HL-60 (cell line): ENCODE measurements around the gene FGF23.

Experiments
- DNase-seq, 2 experiments: peaks; one replicate each; pipeline ENCODE4 v3.0.0-alpha.2; 2010 to 2020; ENCODE audit warnings: low read depth in 1 of 2, low spot score in 1 of 2
- H3K27ac ChIP-seq: fragments of 250-450 bp; sonication (Bioruptor Pico); replicated peaks from 2 replicates; pipeline ENCODE4 v1.5.1; 2020; ENCODE audit warnings: mild to moderate bottlenecking, moderate library complexity
- H3K27me3 ChIP-seq: fragments of 250-450 bp; sonication (Bioruptor Pico); 2 replicates; pipeline ENCODE4 v1.5.1; 2021; ENCODE audit warnings: mild to moderate bottlenecking, moderate library complexity; ENCODE audit not compliant: insufficient read depth, poor library complexity, severe bottlenecking
- H3K4me3 ChIP-seq: replicated peaks from 2 replicates; pipeline ENCODE4 v1.5.1; 2011; ENCODE audit warnings: mild to moderate bottlenecking, control low read depth, low read length; ENCODE audit not compliant: insufficient read depth
- CTCF ChIP-seq: IDR thresholded peaks from one replicate; pipeline ENCODE4 v1.5.1; 2011; ENCODE audit warnings: low read length, control low read depth, inconsistent platforms; ENCODE audit not compliant: insufficient read depth
- GABPA ChIP-seq: IDR thresholded peaks from 2 replicates; pipeline ENCODE4 v1.6.1; 2012; ENCODE audit warnings: low read depth
- POLR2AphosphoS5 ChIP-seq: IDR thresholded peaks from 2 replicates; pipeline ENCODE4 v1.6.1; 2012; ENCODE audit warnings: low read depth
- REST ChIP-seq: IDR thresholded peaks from 2 replicates; pipeline ENCODE4 v1.6.1; 2012; ENCODE audit warnings: low read depth; ENCODE audit not compliant: insufficient replicate concordance
- SPI1 ChIP-seq: IDR thresholded peaks from 2 replicates; pipeline ENCODE4 v1.6.1; 2012; ENCODE audit warnings: low read depth, mild to moderate bottlenecking, borderline replicate concordance

Gene FGF23

GRCh38 chr12:4355156-4356040 is 24.1 kb downstream of the FGF23 start:
- no peak for DNase-seq
- Histone ChIP-seq H3K27ac (no peak overlapping the region), H3K27me3 (no peaks in the 10 kb centered on the region), H3K4me3 (no peak overlapping the region)
- TF ChIP-seq CTCF (no peak), REST (no peak), SPI1 (no peak), GABPA (no peak), POLR2AphosphoS5 (no peak)

- Histone ChIP-seq H3K27me3 (no peaks in the 10 kb centered on the region), H3K4me3 (no peak overlapping the region), H3K27ac (no peak overlapping the region)
- DNase-seq: no peak
- TF ChIP-seq POLR2AphosphoS5 (no peak), CTCF (peak; percentile 12), GABPA (no peak)
Measured at GRCh38 chr12:4353785-4354208, 25.7 kb downstream of the FGF23 start.

- no peaks in the 10 kb centered on the region for H3K27me3 ChIP-seq
- no peak for TF ChIP-seq GABPA
- TF ChIP-seq REST: no peak
- no peak for TF ChIP-seq SPI1
- TF ChIP-seq CTCF: no peak
- TF ChIP-seq POLR2AphosphoS5: no peak
- no peak for DNase-seq
- no peak overlapping the region for H3K27ac ChIP-seq
- H3K4me3 ChIP-seq: no peak overlapping the region
Measured at GRCh38 chr12:4346931-4347330, 32.6 kb downstream of the FGF23 start.
